Pancreas (tissue), 10 donors: ENCODE measurements around the gene DLAT. TPM values are rescaled to one million over a fixed set of nuclear protein-coding genes. Genes with fewer than 3 reads are reported as not detected.
A peak's percentile ranks its signal among the peaks of the same experiment; 100 is the strongest.

Source experiments
- ATAC-seq, 4 donors: fragments of 200-7000 bp; cut with Tn5 transposase; one replicate each; pipeline versions ENCODE4 v1.8.0 to v1.9.1; 2020; ENCODE audit warnings: mild to moderate bottlenecking in 4 of 4, moderate library complexity in 4 of 4
- DNase-seq, 6 donors: peaks; one replicate each; pipeline ENCODE4 v3.0.0-alpha.2; 2020
- FAIRE-seq: peaks from 2 replicates; lab custom pipeline; 2012; peaks lifted over from hg19 to GRCh38; lab: Jason Lieb, UNC
- H3K27ac ChIP-seq, 4 donors: fragments of 200-600 bp; sonication (generic); 1 replicate in 3 of 4; 2 replicates in 1 of 4; pipeline versions ENCODE4 v1.5.0 to v1.8.0; 2020
- H3K27me3 ChIP-seq, 4 donors: fragments of 200-600 bp; one replicate each; pipeline ENCODE4 v1.8.0; 2021
- H3K36me3 ChIP-seq, 3 donors: fragments of 200-600 bp; sonication (generic) in 1 of 3; one replicate each; pipeline versions ENCODE4 v1.5.0 to v1.8.0; 2020 to 2021
- H3K4me1 ChIP-seq, 3 donors: fragments of 200-600 bp; one replicate each; pipeline ENCODE4 v1.8.0; 2021
- H3K4me3 ChIP-seq, 4 donors: fragments of 200-600 bp; sonication (generic) in 2 of 4; one replicate each; pipeline versions ENCODE4 v1.5.0 to v1.8.0; 2020 to 2021
- H3K9me3 ChIP-seq, 4 donors: fragments of 200-600 bp; one replicate each; pipeline ENCODE4 v1.8.0; 2021
- CTCF ChIP-seq, 4 donors: fragments of 200-600 bp; sonication (generic) in 3 of 4; IDR thresholded peaks; one replicate each; pipeline versions ENCODE4 v1.5.0 to v1.8.0; 2021; ENCODE audit warnings: antibody characterized with exemption in 4 of 4
- WGBS, 2 donors: extraction: QIAGEN DNeasy Blood & Tissue Kit; methylation state at CpG; one replicate each; pipeline ENCODE4 v1.1.7; 2013; 5-methylcytosine and 5-hydroxymethylcytosine counted together
- intact Hi-C, 3 donors: fragments of 100-400 bp; cut with DNase I; formaldehyde crosslinking; loops; one replicate each; pipeline versions ENCODE4 v1.11.1 to v1.14.2; 2022
- polyA plus RNA-seq, 2 donors: library from polyadenylated mRNA; stranded (reverse); fragments of 200-250 nt; gene quantifications; one replicate each; pipeline ENCODE4 v1.2.3, GENCODE V29; 2013
- total RNA-seq, 6 donors: library from RNA; stranded (reverse); fragmentation: NEBNext Ultra II Directional in 4 of 6; extraction: Animal tissue kit (Norgen Biotek cat#: 25700) in 4 of 6; gene quantifications; one replicate each; pipeline versions ENCODE4 v1.2.1 to v1.2.4, GENCODE V29; 2021 to 2023
- donor health status: healthy with polysubstance abuse.
- donor health status: DM: no; HTN: no; CAD: no; lungs with moderate emphysema.
- donor health status: DM: no; HTN: no; CAD: no.
- donor health status: control.
- donor health status: control.
- donor health status: Bipolar disorder and iron deficiency.
- donor health status: DM: yes; HTN: yes; CAD: no.
- donor health status: DM: no; HTN: no; CAD: no.
- donor health status: DM: no; HTN: no; CAD: no.
- donor health status: DM: yes; HTN: yes; CAD: no.

DLAT gene
- total and polyA plus RNA-seq, 8 donors: 4.2 to 13.9 (median 7.9) TPM

- 67 to 72% methylated on average over 4 of the region's 4 CpGs for WGBS, 2 donors
These were observed 11.6 kb upstream of the DLAT start for GRCh38 chr11:112013497-112014164.

DNA sequence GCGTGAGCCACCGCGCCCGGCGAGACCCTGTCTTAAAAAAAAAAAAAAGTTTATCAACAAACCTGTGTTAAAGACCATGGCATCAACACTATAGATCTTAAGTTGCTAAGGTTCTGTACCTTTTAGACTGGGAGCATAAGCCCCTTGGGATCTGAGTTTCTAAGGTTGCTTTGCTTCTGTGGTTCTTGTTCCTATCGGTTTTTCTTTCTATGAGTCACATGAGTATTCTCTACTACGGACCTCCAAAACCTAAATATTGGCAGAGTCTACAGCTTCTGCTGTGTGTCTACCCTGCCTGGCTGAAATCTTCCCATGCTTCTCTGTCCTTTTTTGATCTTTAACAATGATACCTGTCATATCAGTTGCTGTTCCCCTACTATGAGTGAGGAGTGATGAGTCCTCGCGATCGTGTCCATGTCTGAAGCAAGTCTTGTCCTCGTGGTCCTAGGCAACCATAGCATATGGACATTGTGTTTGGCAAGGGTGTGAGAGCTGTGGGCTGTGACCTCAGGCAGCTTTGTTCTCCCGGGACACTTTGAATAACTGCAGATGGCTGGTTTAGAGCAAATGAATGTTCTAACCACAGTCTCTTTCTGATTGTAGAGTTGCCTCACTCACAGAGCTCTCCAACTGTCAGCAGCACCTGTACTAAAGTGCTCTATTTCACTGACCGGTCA lies 9.0 kb upstream of the DLAT start:
- Histone ChIP-seq H3K9me3 (no peaks in the 10 kb centered on the region), H3K27ac (peak overlapping the region in 3 of 4 donors; percentile 40 to 81 (median 56)), H3K4me1 (peaks cover 16 to 26% (median 20%) of the 10 kb centered on the region in 3 donors), H3K36me3 (peaks cover 0 to 21% (median 0%) of the 10 kb centered on the region in 3 donors), H3K27me3 (no peaks in the 10 kb centered on the region), H3K4me3 (no peak overlapping the region)
- intact Hi-C loops: no loop called here
- TF ChIP-seq CTCF (IDR thresholded peaks at IDR 0.05): no peak
- ATAC-seq (peak; percentile 44 to 66 (median 56)), FAIRE-seq (no peak), DNase-seq (peak in 1 of 6 donors; percentile 13)
- WGBS, 2 donors: 52 to 57% methylated on average over 13 of the region's 13 CpGs

More at GRCh38 chr11:112013497-112014164, 11.6 kb upstream of the DLAT start:
- TF ChIP-seq CTCF (IDR thresholded peaks at IDR 0.05): no peak
- H3K9me3 ChIP-seq: no peaks in the 10 kb centered on the region
- H3K27me3 ChIP-seq: no peaks in the 10 kb centered on the region
- peaks cover 16 to 26% (median 20%) of the 10 kb centered on the region in 3 donors for H3K4me1 ChIP-seq
- intact Hi-C loops: no loop called here
- no peak overlapping the region for H3K4me3 ChIP-seq
- H3K36me3 ChIP-seq: peaks cover 0 to 8% (median 0%) of the 10 kb centered on the region in 3 donors
- no peak for ATAC-seq
- no peak for FAIRE-seq
- DNase-seq: no peak
- H3K27ac ChIP-seq: no peak overlapping the region

GRCh38 chr11:112016765-112017376 lies 8.3 kb upstream of the DLAT start:
- H3K27ac ChIP-seq: peak overlapping the region in 3 of 4 donors; percentile 40 to 81 (median 56)
- ATAC-seq: peak; percentile 38 to 72 (median 54)

GRCh38 chr11:112017538-112017937 lies 7.7 kb upstream of the DLAT start:
- H3K27me3 ChIP-seq: no peaks in the 10 kb centered on the region
- intact Hi-C loops: no loop called here
- TF ChIP-seq CTCF (IDR thresholded peaks at IDR 0.05): no peak
- 17 to 19% methylated on average over 4 of the region's 4 CpGs for WGBS, 2 donors
- ATAC-seq: peak; percentile 89 to 92 (median 91)
- peak overlapping the region in 2 of 4 donors; percentile 56 to 81 for H3K27ac ChIP-seq
- H3K4me1 ChIP-seq: peaks cover 16 to 26% (median 20%) of the 10 kb centered on the region in 3 donors
- H3K9me3 ChIP-seq: no peaks in the 10 kb centered on the region
- FAIRE-seq: no peak
- DNase-seq: peak in 3 of 6 donors; percentile 36 to 66 (median 57)
- H3K36me3 ChIP-seq: peaks cover 0 to 21% (median 0%) of the 10 kb centered on the region in 3 donors
- no peak overlapping the region for H3K4me3 ChIP-seq

More at GRCh38 chr11:112016765-112017376, 8.3 kb upstream of the DLAT start:
- intact Hi-C loops: no loop called here
- WGBS, 2 donors: 29 to 53% methylated on average over 1 of the region's 1 CpG
- Histone ChIP-seq H3K27me3 (no peaks in the 10 kb centered on the region), H3K36me3 (peaks cover 0 to 21% (median 0%) of the 10 kb centered on the region in 3 donors), H3K9me3 (no peaks in the 10 kb centered on the region), H3K4me3 (no peak overlapping the region), H3K4me1 (peaks cover 16 to 26% (median 20%) of the 10 kb centered on the region in 3 donors)
- FAIRE-seq (no peak), DNase-seq (no peak)
- TF ChIP-seq CTCF (IDR thresholded peaks at IDR 0.05): no peak
